ENCODE data around the gene TCAIM. TPM values are rescaled to one million over a fixed set of nuclear protein-coding genes. Genes with fewer than 3 reads are reported as not detected.

TCAIM gene
- total RNA-seq, 1 experiment from 2014 or later, result 23.8 TPM

- H2BK12ac ChIP-seq (ENCODE audit: insufficient read length, low read depth, low read length), result no peak overlapping the region
- H3T11ph ChIP-seq (ENCODE audit: low read length), result no peak overlapping the region
- Mint-ChIP-seq H3K4me1 (no peaks in the 10 kb centered on the region), H3K9me3 (peaks cover 11 to 19% of the 10 kb centered on the region in 2 experiments), H3K36me3 (ENCODE audit: insufficient read depth in 1 of 3, low read depth in 3 of 3) (peaks cover 3 to 12% (median 12%) of the 10 kb centered on the region in 3 experiments; a peak in 5 of 7 replicates), H3K27me3 (ENCODE audit: low read depth) (no peaks in the 10 kb centered on the region), H3K27ac (no peak overlapping the region), H3K4me3 (no peak overlapping the region)
- no peak overlapping the region for H2BK15ac ChIP-seq (ENCODE audit: low read depth, low read length)
- no peak overlapping the region for H2BK5ac ChIP-seq (ENCODE audit: insufficient read length, low read length)
- H3K27ac ChIP-seq (ENCODE audit: insufficient read length, low read depth, low read length), result no peak overlapping the region
- H4K8ac ChIP-seq (replicated peaks; ENCODE audit: insufficient read length, low read depth, low read length), result no peak overlapping the region
- no peak overlapping the region for H2BK20ac ChIP-seq (ENCODE audit: low read depth, low read length, poor library complexity, severe bottlenecking)
- H4K20me1 ChIP-seq (ENCODE audit: control insufficient read depth, insufficient read depth, insufficient read length), result no peaks in the 10 kb centered on the region
- no peaks in the 10 kb centered on the region for H3K23me2 ChIP-seq (ENCODE audit: insufficient read length, low read depth, low read length, poor library complexity, severe bottlenecking)
- no peak overlapping the region for H2AFZ ChIP-seq (ENCODE audit: low read length)
- no peak overlapping the region for H2BK120ac ChIP-seq (ENCODE audit: low read depth, low read length, poor library complexity, severe bottlenecking)
- no peak overlapping the region for H3K18ac ChIP-seq (ENCODE audit: insufficient read length, low read depth, low read length)
- H2AK5ac ChIP-seq (ENCODE audit: insufficient read length, low read length), result no peak overlapping the region
- no peak overlapping the region for H3K14ac ChIP-seq (ENCODE audit: insufficient read depth, low read length)
- H3K4me1 ChIP-seq (ENCODE audit: insufficient read depth, low read length), result no peaks in the 10 kb centered on the region
- H3K79me1 ChIP-seq (ENCODE audit: insufficient read depth, low read depth, low read length, poor library complexity, severe bottlenecking), result no peaks in the 10 kb centered on the region
- H3K4ac ChIP-seq (ENCODE audit: low read depth, low read length), result no peak overlapping the region
- no peak overlapping the region for H3K9ac ChIP-seq (ENCODE audit: extremely low read depth, insufficient read length, low read length)
- no CpG with 5 or more reads among the region's 7 CpGs for WGBS (ENCODE audit: extremely low coverage, insufficient read length, low lambda C conversion rate)
- peaks cover 8% of the 10 kb centered on the region for H3K9me3 ChIP-seq (ENCODE audit: control insufficient read depth, low read depth, low read length)
- H3K27me3 ChIP-seq (ENCODE audit: insufficient read depth, low read length), result no peaks in the 10 kb centered on the region
- H3K79me2 ChIP-seq (ENCODE audit: insufficient read depth, low read length), result no peaks in the 10 kb centered on the region
- no peak for DNase-seq
- no peak overlapping the region for H3K4me2 ChIP-seq (ENCODE audit: insufficient read depth, insufficient read length, low read length)
- no peak for TF ChIP-seq CTCF (conservative IDR thresholded peaks at IDR 0.05)
- H4K5ac ChIP-seq (ENCODE audit: insufficient read length, low read depth, low read length), result no peak overlapping the region
- H3K23ac ChIP-seq (ENCODE audit: insufficient read length, low read depth, low read length), result no peak overlapping the region
- H4K91ac ChIP-seq (ENCODE audit: insufficient read length, low read depth, low read length), result no peak overlapping the region
- H3K56ac ChIP-seq (ENCODE audit: insufficient read length, low read depth, low read length), result no peak overlapping the region
Measured at GRCh38 chr3:44387404-44387803, 48.8 kb downstream of the TCAIM start.

Measured in H9 (cell line).